ENCODE measurements around the gene PPFIA1. TPM values are rescaled to one million over a fixed set of nuclear protein-coding genes. Genes with fewer than 3 reads are reported as not detected.

Gene PPFIA1
- total RNA-seq, 1 experiment from 2014 or later, result 63.4 TPM

- Histone ChIP-seq H4K8ac (replicated peaks; ENCODE audit: insufficient read length, low read depth, low read length) (no peak overlapping the region), H3K79me2 (ENCODE audit: insufficient read depth, low read length) (no peaks in the 10 kb centered on the region), H2BK5ac (ENCODE audit: insufficient read length, low read length) (no peak overlapping the region), H3K79me1 (ENCODE audit: insufficient read depth, low read depth, low read length, poor library complexity, severe bottlenecking) (no peaks in the 10 kb centered on the region), H3K27me3 (ENCODE audit: insufficient read depth, low read length) (no peaks in the 10 kb centered on the region), H3K27ac (ENCODE audit: insufficient read length, low read depth, low read length) (no peak overlapping the region), H3K23ac (ENCODE audit: insufficient read length, low read depth, low read length) (no peak overlapping the region), H3T11ph (ENCODE audit: low read length) (no peak overlapping the region), H3K9me3 (ENCODE audit: control insufficient read depth, low read depth, low read length) (no peaks in the 10 kb centered on the region), H2AFZ (ENCODE audit: low read length) (no peak overlapping the region), H3K23me2 (ENCODE audit: insufficient read length, low read depth, low read length, poor library complexity, severe bottlenecking) (no peaks in the 10 kb centered on the region), H2BK12ac (ENCODE audit: insufficient read length, low read depth, low read length) (no peak overlapping the region), H3K18ac (ENCODE audit: insufficient read length, low read depth, low read length) (no peak overlapping the region), H3K9ac (ENCODE audit: extremely low read depth, insufficient read length, low read length) (no peak overlapping the region), H4K20me1 (ENCODE audit: control insufficient read depth, insufficient read depth, insufficient read length) (no peaks in the 10 kb centered on the region), H3K4me2 (ENCODE audit: insufficient read depth, insufficient read length, low read length) (no peak overlapping the region), H3K14ac (ENCODE audit: insufficient read depth, low read length) (no peak overlapping the region), H2BK20ac (ENCODE audit: low read depth, low read length, poor library complexity, severe bottlenecking) (no peak overlapping the region), H2AK5ac (ENCODE audit: insufficient read length, low read length) (no peak overlapping the region), H4K5ac (ENCODE audit: insufficient read length, low read depth, low read length) (no peak overlapping the region), H3K4ac (ENCODE audit: low read depth, low read length) (no peak overlapping the region), H3K56ac (ENCODE audit: insufficient read length, low read depth, low read length) (no peak overlapping the region), H3K4me1 (ENCODE audit: insufficient read depth, low read length) (no peaks in the 10 kb centered on the region; the same call in 1 of the 2 replicates), H2BK120ac (ENCODE audit: low read depth, low read length, poor library complexity, severe bottlenecking) (no peak overlapping the region), H2BK15ac (ENCODE audit: low read depth, low read length) (no peak overlapping the region), H4K91ac (ENCODE audit: insufficient read length, low read depth, low read length) (no peak overlapping the region)
- Mint-ChIP-seq H3K27ac (peak overlapping the region in 1 of 3 experiments; percentile 23; a peak in 1 of 7 replicates), H3K4me1 (peaks cover 6 to 19% of the 10 kb centered on the region in 2 experiments), H3K9me3 (no peaks in the 10 kb centered on the region), H3K36me3 (ENCODE audit: insufficient read depth in 1 of 3, low read depth in 3 of 3) (no peaks in the 10 kb centered on the region), H3K27me3 (ENCODE audit: low read depth) (peaks cover 9% of the 10 kb centered on the region; the same call in 1 of the 2 replicates), H3K4me3 (no peak overlapping the region)
- DNase-seq, result no peak
- WGBS (ENCODE audit: extremely low coverage, insufficient read length, low lambda C conversion rate), result no CpG with 5 or more reads among the region's 16 CpGs
- TF ChIP-seq CTCF (conservative IDR thresholded peaks at IDR 0.05), result no peak
These were observed 19.4 kb upstream of the PPFIA1 start for GRCh38 chr11:70250876-70251658.

Data from H9 (cell line).